OCI-M2 (cell line): ENCODE measurements around the gene CCDC39.
"Not testable (repeated sequence)": the region's sequence is repeated elsewhere in the genome, so short reads cannot be mapped to it uniquely, and the experiment has no call there.

ENCODE experiments used
- DNase-seq: peaks from one replicate; lab custom pipeline; 2025; ENCODE audit not compliant: unreplicated experiment; lab: John Stamatoyannopoulos, UW

The CCDC39 gene

DNA sequence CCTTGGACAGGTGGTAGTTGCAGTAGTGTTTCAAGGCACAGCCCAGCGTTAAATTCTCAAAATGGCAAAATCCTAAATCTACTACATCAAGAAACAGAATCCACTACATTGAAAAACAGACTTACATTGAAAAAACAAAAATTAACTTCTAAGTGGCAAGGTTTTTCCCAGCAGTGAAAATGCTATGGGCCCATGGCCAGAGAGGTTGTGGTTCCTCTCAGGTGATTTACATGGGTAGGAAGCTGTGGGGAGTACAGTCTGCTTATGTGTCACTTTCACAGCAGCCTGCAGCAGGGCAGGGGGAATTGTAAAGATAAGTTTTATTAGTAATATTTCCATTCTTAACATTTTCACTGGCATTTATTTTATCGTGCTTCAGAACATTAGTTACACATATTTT lies 52.4 kb downstream of the CCDC39 start:
- DNase-seq: no peak

DNA sequence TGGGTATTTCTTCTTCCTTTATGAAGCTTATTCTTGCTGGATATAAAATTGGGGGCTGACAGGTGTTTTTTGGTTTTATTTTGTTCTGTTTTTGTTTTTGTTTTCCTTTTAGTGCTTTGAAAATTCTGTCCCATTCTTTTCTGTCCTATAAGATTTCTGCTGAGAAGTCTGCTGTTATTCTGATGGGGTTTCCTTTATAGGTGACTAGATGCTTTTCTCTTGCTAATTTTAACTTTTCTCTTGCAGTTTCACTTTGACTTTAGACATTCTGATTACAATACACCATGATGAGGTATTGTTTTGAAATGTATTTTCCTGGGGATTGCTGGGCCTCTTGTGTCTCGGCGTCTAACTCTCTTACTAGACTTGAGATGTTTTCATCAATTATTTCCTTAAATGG lies 54.6 kb downstream of the CCDC39 start:
- DNase-seq: no peak

DNA sequence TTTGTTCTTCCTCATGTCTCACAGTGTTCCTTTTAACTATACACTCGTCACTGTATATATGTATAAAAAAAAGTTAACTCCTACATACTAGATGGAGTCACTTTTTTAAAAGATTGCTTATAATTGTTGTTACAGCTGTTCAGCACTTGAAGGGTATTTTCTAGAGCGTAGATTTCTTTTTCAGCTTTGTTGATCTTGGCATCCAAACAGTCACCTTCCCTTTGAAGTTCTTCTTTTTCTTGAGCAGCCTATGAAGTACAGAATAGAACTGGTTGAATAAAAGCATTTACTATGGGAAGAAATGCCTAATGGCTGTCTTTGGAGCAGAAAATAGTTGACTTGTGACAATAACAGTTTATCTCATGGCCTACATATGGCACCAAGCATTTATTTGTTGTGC lies 59.6 kb downstream of the CCDC39 start:
- DNase-seq: no peak

DNA sequence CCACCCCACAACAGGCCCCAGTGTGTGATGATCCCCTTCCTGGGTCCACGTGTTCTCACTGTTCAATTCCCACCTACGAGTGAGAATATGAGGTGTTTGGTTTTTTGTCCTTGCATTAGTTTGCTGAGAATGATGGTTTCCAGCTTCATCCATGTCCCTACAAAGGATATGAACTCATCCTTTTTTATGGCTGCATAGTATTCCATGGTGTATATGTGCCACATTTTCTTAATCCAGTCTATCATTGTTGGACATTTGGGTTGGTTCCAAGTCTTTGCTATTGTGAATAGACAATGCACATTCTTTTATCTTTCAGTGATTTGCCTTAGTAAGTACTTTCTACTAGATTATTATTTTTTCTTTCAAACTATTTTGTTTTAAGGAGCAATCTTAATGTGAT lies 60.7 kb downstream of the CCDC39 start:
- DNase-seq: not testable (repeated sequence)

DNA sequence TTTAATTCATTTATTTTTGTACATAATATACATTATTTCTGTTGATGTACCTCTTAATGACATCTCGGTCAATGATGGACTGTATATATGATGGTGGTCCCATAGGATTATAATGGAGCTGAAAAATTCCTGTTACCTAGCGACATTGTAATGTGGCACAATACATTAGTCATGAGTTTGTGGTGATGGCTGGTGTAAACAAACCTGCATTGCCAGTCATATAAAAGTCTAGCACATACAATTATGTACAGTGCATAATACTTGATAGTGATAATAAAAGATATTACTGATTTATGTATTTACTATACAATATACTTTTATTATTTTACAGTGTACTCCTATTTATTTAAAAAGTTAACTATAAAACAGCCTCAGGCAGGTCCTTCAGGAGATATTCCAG lies 62.2 kb downstream of the CCDC39 start:
- DNase-seq: no peak

DNA sequence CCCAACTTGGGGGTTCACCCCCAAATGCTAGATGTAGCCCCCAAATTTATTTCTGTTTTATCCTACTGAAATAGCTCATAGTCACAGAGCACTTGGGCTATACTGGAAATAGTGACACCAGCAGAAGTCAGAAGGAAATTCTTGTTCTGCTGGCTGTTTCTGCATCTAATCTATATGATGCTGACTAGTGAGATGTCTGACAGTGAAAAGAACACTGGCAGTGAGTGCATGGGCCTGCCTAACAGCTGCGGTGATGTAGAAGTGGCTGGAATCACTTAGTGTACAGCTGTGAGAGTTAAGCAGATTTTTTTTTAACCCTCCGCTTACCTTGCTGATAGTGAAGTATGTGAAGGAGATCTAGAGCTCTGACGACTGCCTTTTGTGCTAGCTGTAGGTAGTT lies 63.3 kb downstream of the CCDC39 start:
- no peak for DNase-seq

DNA sequence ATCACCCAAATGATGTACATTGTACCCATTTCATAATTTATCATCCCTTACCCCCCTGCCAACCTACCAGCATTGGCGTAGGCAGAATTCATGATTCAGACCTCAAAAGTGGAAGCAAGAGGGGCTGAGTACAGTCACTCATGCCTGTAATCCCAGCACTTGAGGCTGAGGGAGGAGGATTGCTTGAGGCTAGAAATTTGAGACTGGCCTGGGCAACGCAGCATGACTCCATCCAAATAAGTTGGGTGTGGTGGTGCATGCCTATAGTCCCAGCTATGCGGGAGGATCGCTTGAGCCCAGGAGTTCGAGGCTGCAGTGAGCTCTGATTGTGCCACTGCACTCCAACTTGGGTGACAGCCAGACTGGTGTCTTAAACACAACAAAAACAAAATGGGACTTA lies 66.9 kb downstream of the CCDC39 start:
- no peak for DNase-seq

DNA sequence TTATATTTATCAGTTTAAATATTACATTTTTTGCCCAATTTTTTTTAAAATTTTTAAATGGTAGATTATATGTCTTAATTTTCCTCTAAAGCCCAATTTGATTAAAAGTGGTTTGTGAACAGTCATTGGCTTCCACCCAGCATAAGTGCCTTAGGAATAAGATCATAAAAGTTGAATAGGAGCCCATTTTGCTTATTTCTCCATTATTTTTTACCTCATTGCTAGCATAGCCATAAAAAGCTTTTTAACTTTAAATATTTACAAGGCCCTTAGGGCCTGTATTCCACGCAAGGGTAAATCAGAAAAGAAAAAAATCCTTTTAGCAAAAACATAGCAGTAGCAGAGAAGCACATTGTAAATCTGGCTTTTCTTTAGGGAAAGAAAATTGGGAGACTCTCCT lies 68.3 kb downstream of the CCDC39 start:
- no peak for DNase-seq

DNA sequence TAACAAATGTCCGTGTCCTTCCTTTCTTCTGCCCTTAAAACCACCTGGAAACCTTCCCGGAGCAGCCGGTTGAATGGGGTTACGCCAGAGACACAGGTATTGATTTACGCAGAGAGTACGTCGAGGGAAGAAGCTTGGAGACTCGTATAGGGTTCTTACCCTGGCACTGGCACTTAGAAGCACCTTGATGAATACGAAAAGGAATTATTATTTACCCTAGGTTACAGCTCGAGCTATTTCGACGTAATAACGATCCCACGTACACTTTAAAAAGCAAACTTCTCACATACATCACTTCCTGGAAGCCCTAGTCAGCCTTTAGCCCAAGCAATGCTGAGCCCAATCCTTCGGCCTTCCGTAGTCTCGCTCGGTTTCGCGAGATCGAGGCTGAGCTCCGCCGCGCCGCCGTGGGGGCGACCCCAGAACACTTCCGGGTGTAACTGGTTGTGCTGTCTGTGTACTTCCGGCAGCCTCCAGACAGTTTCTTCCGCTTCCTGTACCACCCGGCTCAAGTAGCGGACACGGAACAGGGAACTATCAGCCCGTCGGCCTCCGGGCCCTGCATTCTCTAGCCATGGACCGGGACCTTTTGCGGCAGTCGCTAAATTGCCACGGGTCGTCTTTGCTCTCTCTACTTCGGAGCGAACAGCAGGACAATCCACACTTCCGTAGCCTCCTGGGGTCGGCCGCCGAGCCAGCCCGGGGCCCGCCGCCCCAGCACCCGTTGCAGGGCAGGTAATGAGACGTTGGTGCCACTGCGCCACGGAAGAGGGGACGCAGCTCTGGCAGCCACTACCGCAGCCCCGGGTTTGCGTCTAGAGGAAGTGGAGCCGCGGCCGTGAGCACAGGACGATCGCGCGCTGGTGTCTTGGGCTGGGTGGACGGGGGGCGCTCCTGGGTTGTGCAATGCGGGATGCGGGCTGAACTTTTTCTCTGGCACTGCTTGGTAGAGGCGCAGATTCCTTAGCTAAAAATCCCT lies 77.3 kb downstream of the CCDC39 start, which contains the start of gene TTC14:
TTC14 (plus strand) TSS at position 476 of the 979 bp plus-strand sequence; CDS start at position 575, 99 bp downstream.
- DNase-seq: no peak

DNA sequence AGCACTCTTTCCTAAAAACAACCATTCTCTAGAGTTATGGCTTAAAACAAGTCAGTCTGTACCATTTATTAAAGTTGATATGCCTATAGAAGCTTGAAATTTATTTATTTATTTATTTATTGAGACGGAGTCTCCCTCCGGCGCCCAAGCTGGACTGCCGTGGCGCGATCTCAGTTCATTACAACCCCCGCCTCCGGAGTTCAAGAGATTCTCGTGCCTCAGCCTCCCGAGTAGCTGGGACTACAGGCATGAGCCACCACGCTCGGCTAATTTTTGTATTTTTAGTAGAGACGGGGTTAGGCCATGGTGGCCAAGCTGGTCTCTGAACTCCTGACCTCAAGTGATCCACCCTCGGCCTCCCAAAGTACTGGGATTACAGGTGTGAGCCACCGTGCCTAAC lies 78.8 kb downstream of the CCDC39 start:
- DNase-seq: no peak

DNA sequence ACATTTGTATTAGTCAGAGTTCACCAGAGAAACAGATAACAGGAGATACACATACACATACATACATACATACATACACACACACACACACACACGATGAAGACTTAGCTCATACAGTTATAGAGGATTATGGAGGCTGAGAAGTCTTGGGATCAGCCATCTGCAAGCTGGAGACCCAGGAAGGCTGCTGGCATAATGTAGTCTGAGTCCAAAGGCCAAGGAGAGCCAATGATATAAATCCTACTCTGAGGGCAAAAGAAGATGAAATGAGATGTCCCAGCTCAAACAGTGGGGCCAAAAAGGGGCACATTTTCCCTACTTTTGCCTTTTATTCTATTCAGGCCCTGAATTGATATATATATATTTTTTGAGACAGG lies 83.7 kb downstream of the CCDC39 start:
- no peak for DNase-seq

DNA sequence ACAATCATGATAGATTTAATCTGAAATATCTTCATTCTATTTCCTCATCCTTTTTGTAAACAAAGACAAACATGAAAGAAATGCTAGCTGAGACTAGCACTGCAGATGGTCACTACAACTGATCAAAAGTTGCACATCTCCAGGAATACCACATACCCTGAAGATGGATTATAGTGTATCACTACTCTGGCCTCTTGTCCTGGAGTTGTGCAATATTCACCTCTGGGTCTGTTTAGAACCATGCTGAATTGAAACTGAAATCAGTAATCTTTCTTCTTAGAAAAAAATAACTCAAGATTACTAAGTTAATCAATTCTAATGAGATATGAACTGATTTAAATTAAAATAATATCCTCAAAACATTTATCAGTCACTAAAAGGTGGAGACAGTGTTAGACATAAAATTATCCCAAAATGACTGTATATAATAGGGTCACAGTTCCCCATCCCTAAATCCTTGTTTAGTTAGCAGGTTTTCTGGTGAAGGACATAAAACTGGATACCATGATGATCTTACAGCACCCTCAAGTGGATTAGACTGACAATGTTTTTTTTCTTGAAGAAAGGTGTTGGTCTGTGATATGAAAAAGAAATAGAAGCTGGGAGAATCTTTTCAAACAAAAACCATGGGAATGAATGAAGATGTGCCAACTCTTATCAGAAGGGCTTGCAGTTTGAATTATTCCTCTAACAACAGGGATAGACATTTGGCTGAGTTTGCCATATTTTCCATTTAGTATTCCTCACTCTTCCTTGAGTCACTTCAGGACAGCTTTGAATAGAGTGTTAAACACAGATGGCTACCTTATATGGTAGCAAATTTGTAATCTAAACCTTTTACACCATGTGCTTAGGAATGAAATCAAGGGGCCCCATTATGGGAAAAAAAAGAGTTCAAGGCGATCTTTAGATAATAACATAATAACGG lies 84.4 kb downstream of the CCDC39 start:
- no peak for DNase-seq

DNA sequence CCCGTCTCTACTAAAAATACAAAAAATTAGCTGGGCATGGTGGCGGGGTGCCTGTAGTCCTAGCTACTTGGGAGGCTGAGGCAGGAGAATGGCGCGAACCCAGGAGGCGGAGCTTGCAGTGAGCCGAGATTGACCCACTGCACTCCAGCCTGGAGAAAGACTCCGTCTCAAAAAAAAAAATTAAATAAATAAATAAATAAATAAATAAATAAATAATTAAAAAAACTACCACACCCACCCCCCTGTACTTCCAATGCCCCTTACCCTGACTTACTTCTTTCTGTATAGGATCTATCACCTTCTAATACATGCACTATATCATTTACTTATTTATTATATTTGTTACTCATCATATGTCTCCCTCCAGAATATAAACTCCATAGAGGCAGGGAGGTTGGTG lies 85.7 kb downstream of the CCDC39 start:
- not testable (repeated sequence) for DNase-seq

DNA sequence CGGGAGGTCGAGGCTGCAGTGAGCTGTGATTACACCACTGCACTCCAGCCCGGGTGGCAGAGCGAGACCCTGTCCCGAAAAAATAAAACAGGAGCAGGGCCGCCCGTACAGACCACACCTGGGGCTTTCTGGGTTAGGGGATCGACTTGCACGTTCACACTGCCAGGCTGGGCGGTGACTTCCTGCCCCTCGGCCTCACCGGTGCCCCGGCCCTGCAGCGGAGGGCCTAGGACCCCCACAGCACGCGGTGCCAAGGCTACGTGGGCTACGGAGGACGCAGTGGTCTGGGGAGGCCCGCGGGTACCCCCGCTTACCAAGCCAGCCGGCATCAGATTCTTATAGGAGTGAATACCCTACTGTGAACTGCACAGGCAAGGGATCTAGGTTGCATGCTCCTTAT lies 88.9 kb downstream of the CCDC39 start:
- DNase-seq: no peak

DNA sequence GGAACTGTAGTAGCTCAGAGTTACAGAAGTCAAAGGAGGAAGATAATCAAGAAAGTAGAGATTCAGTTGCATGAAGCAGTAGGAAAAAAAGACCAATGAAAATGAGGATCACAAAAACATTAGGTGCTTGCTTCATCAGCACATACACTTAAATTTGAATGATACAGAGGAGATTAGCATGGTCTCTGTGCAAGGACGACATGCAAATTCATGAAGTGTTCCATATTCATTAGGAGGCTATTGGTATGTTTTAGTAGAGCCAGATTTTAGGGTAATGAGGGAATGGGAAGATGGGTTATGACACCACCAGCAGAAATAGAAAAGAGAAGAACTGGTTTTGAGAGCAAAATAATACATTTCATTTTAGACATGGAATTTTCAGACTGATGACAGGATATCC lies 98.4 kb downstream of the CCDC39 start:
- no peak for DNase-seq

DNA sequence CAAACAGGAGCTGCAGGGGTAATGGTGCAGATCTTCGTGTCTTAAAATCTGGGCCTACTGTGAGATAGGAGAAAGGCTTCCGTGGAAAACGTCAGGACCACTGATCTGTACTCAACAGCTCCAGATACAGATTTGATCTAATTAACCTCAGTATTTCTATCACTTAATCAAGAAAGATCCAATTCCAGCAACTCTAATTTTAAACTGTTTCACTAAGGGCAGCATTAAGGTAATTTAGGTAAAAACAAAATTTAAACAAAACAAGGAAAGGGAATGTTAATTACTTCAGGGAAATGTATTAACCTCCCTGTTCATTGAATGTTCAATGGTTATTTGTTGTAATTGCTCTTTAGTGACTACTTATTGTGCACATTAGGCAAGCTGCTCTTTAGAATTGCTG lies 103.7 kb downstream of the CCDC39 start:
- DNase-seq: no peak

DNA sequence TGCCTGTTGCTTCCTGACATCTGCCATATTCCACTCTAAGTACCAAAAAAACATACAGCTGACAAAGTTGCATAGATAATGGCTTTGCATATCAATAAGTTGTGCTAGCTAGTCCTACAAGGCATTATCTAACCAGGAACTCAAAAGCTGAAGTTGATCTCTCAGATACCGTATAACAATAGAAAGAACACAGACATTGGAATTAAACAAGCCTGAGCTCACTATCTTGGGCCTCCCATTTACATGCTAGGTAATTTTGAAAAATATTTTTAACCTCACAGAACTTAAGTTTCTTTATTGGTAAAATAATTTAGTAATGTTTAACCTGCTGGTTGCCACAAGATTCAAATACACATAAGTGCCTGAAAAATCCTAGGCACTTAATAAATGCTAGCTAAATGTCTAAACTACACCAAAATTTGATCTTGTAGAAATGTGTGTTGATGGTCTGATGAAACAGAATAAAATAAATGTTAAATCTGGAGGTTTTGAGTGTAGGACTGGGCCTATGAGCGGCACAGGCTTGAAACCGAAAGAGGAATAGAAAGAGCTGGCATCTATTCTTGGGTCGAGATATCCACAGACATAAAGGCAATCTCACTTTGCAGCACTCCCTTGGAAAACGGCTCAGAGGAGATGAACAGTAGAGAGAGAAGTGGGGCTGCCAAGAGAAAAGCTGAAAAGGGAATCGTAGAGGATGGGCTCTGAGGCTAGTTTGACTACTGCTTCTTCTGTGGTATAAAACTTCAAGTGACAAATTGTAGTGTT lies 107.3 kb downstream of the CCDC39 start:
- DNase-seq: no peak

DNA sequence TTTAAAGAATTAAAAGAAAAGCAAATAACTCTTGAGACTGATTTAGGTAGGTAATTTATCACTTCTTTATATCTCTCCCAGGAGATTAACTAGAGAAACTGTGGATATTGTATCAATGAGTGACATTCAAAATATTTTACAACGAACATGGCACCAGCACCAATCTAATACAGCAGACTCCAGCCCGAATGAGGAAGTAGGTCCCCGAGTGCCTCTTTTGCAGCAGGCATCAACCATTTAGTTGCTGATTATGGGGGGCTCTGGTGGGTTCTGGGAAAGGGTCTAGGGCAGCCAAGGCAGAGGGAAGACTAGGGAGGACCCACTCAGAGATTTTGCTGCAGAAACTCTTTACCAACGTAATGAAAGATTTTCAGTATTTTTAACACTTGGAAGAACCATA lies 109.1 kb downstream of the CCDC39 start:
- no peak for DNase-seq

DNA sequence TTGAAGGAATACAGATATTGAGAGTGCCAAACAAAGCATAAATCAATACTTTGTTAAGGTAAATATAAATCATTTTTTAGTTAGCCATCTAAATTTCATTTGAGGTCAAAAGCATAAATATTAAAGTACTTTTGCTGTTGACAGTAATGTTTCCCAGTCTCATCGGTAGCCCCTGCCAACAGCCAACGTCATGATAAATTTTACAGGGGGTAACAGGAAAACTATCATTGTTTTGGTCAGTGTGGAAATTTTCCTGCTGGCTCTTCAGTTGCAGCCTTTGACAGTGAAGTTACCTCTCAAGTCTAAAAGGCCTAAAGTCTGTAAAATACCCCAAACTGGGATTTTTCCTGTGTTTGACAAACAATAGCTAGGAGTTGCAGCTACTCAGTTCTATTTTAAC lies 114.6 kb downstream of the CCDC39 start:
- DNase-seq: no peak
